GF-D8 (cell line): ENCODE measurements around the gene SCN10A.

Experiments used
- DNase-seq: peaks from one replicate; lab custom pipeline; 2025; lab: John Stamatoyannopoulos, UW

SCN10A gene

GRCh38 chr3:38720465-38720864 is 95.6 kb downstream of the SCN10A start:
- no peak for DNase-seq

GRCh38 chr3:38717355-38718240 is 98.4 kb downstream of the SCN10A start:
- no peak for DNase-seq

DNA sequence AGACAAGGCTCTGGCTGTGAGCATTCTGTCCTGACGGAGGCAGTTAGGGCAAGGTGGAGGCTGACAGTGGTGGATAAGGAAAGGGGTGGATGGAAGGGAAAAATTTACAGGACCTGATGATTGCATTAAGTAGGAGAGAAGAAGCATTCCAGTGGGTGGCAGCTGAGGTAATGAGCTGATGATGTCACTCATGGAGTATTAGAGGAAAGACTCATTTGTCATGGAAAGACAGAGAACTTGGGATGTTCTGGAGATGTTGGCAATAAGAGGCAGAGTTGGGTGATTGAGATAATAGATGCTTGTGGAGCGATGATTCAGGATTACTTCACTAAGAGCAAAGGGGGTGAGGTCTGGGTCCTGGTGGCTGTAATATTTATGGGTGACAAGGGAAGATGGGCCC is 102.9 kb downstream of the SCN10A start:
- no peak for DNase-seq

- DNase-seq = no peak
Observed at GRCh38 chr3:38711321-38711720, 104.7 kb downstream of the SCN10A start.

DNA sequence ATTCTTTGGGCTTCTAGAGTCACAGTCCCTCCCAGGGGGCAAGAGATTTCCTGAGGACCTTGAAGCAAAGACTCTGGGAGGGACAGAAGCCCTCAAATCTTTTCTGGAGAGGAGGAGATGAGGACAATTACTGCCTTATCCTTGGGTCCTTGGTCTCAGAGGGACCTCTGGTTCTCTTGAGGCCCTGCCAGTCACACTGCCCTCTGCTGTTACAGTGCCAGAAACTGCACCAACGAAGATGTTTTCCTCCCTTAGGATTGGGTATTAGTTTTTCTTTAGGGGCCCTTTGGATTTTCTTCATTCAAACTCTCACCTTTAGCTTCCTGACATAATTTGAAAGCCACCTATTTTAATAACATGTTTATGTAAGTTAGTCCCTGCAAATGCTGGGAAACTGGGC is 108.3 kb downstream of the SCN10A start:
- no peak for DNase-seq

- DNase-seq = no peak
Observed at GRCh38 chr3:38706961-38707360, 109.1 kb downstream of the SCN10A start.

DNA sequence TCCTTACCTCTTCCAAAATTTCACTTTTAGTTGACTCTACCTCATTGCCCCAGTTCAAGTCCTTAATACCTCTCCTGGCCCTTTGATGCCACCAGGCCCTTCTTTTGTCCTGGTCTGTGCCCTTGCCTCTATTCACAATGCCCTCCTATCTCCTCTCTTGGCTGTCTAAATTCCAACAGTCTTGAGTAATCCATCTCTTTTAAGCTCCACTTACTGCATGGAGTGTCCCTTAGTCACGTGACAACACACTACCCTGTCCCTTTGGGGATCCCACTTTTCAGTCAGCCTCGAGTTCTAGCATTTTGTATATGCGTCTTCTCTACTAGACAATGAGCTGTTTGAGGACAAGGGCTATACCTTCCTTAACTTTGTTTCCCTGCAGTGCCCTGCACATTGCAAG is 113.8 kb downstream of the SCN10A start:
- DNase-seq = no peak

GRCh38 chr3:38698760-38699159 is 117.3 kb downstream of the SCN10A start:
- no peak for DNase-seq

DNA sequence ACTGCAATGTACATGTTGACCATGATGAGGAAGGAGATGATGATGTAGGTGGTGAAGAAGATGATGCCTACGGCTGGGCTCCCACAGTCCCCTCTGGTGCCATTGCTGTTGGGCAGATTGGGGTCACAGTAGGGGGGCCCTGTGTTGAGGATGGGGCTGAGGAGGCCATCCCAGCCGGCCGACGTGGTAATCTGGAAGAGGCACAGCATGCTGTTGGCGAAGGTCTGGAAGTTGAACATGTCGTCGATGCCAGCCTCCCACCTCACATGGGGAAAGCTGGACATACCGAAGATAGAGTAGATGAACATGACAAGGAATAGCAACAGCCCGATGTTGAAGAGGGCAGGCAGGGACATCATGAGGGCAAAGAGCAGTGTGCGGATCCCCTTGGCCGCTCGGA is 118.0 kb downstream of the SCN10A start:
- no peak for DNase-seq

GRCh38 chr3:38696034-38696433 is 120.0 kb downstream of the SCN10A start:
- no peak for DNase-seq

DNA sequence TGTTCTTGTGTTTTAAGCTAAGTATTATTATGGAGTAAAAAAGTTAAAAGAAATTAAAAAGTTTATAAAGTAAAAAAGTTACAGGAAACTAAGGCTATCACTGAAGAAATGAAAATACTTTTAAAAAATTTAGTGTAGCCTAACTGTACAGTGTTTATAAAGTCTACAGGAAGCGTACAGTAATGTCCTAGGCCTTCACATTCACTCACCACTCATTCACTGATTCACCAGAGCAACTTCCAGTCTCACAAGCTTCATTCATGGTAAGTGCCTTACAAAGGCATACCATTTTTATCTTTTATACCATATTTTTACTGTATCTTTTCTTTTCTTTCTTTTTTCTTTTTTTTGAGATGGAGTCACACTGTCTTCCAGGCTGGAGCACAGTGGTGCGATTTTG is 125.8 kb downstream of the SCN10A start:
- no peak for DNase-seq

- DNase-seq = no peak
Observed at GRCh38 chr3:38689774-38690173, 126.2 kb downstream of the SCN10A start.

DNA sequence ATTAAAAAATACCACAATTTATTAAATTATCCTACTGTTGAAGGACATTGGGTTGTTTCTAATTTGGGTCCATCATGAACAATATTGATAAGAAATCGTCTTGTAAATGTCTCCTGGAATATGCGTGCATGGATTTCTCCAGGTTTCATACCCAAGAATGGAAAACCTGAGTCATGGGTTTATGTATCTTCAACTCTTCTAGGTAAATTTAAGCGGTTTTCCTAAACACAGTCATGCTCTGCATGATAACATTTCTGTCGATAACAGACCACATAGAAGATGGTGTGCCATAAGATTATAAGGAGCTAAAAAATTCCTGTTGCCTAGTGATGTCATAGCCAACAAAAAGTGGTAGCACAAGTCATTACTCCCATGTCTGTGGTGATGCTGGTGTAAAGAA is 126.7 kb downstream of the SCN10A start:
- no peak for DNase-seq

- DNase-seq = no peak
Observed at GRCh38 chr3:38687321-38687720, 128.7 kb downstream of the SCN10A start.

DNA sequence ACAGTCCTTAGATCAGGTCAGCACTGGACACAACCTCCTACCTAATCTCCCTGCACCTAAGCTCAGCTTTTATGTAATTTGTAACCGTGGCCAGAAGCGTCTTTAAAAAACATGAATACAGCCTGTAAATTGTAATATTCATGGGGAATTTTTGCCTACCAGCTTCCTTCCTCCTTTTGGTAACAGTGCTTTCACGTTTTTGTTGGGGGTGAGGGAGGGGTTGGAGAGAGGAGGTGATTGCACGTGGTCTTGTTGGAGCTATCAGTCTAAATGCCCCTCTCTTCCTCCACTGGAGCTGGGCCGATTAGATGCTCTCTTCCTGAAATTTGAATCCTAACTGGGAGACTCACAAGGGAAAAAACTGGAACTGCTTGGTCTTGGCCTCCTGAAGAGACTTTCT is 131.5 kb downstream of the SCN10A start:
- no peak for DNase-seq

DNA sequence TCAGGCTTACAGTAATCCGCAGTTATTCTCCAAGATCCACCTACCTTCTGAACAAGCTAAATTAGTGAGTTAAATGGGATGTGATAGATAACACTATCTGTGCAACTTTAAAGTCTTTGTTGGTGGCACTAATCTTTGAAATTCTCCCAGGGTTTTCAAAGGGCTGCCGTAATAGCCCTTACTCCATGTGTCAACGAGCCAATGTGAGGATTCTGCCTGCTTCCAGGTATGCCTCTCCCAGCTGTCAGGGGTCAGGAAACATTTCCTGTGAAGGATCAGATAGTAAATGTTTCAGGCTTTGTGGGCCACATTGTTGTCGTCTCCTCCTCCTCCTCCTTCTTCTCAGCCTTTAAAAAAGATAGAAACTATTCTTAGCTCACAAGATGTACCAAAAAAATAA is 146.3 kb downstream of the SCN10A start:
- no peak for DNase-seq

DNA sequence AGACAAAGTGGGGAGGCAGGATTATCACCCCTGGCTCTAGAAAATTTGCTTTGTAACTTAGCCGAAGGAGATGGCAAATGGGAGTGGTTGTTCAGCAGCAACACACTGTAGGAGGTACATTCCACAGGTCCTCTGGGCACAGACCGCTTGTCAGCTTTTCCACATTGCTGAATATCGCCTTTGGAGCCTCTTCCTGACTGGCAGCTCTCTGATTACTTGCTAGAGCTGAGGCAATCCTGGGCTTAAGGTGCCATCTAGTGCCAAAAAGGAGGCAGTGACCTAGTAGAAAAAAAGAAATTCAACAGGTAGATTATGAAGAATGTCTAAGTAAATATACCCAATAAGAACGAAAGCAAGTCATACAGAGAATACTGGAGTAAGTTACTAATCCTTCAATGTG is 153.5 kb downstream of the SCN10A start:
- DNase-seq = no peak

GRCh38 chr3:38658841-38659240 is 157.2 kb downstream of the SCN10A start:
- DNase-seq = no peak

- no peak for DNase-seq
Observed at GRCh38 chr3:38657369-38657768, 158.6 kb downstream of the SCN10A start.

- no peak for DNase-seq
Observed at GRCh38 chr3:38655708-38656300, 160.2 kb downstream of the SCN10A start.

DNA sequence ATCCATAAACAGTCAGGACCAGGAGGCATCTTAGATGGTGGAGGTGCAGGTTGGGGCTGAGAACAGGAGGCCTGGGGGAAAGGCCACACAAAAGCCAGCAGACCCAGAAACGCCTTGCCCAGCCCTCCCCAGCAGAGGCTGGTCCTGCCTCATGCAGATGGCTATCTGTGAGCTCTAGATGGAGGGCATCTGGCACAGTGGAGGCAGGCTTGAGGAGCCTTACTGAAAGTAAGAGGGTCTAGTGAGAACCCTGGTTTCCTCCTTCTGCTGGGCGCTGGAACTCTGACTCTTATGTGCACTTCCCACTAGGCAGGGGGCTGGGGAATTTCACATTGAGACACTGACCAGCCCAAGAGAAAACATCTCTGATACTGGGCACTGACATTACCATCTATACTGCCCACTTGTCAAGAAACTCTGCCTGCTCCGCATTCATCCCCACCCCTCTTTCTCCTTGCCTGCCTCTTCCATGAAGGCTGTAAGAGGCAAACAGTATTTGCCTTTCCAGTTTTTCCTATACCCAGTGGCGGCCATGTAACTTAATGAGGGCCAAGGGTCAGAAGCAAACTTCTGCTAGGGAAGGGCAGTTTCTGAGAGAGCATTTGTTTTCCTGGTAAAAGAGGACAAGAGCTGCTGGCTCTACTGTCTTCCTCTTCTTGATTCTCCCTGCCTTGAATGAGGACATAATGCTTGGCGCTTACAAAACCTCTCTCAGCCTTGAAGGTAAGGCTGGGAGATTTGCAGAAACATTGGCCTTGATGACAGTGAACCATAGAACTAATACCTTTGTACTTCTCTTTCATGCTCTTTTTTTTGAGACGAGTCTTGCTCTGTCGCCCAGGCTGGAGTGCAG is 162.1 kb downstream of the SCN10A start:
- DNase-seq = no peak

DNA sequence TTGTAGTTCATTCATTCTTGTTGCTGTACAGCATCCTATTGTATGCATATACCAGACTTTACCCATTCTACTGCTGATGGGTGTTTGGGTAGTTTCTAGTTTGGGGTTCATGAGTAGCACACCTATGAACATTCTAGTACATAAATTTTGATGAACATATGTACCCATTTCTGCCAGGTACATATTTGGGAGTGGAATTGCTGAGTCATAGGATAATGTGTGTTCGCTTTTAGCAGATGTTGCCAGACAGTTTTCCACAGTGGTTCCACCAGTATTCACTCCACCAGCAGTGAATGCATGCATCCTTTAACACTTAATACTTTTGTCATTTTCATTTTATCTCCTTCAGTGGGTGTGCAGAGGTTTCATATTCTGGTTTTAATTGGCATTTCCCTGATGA is 163.1 kb downstream of the SCN10A start:
- DNase-seq = no peak
